NCI-H2171 (cell line): Measurements from ENCODE around the gene DRC7.
"Not testable (repeated sequence)": the region's sequence is repeated elsewhere in the genome, so short reads cannot be mapped to it uniquely, and the experiment has no call there.

Source experiments
- DNase-seq: peaks from one replicate; lab custom pipeline; 2025; lab: John Stamatoyannopoulos, UW

DRC7 gene

DNA sequence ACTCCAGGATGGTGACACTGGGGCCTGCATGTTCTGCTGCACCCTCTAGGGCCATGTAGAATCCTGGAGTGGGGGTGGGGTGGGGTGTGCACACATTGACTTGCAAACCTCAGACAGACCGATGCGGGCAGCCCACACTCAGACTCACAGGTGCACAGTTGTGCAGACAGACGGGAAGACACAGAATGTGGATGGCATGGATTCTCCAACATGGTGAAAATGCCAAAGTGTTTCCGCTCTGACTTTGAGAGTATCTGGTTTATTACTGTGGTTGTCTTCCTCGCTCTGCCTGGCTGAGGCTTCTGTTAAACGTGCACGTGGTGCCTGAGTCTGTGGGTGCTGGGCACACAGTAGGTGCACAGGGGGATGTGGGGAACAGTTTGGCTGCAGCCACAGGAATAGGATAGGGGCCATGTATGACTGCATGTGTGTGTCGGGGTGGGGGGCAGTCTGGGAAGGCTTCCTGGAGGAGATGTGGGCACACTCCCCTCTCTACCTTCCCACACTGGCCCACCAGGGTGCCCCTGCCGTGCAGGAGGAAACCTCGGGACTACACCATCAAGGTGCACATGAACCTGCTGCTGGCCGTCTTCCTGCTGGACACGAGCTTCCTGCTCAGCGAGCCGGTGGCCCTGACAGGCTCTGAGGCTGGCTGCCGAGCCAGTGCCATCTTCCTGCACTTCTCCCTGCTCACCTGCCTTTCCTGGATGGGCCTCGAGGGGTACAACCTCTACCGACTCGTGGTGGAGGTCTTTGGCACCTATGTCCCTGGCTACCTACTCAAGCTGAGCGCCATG is 35.5 kb upstream of the DRC7 start:
- no peak for DNase-seq

DNA sequence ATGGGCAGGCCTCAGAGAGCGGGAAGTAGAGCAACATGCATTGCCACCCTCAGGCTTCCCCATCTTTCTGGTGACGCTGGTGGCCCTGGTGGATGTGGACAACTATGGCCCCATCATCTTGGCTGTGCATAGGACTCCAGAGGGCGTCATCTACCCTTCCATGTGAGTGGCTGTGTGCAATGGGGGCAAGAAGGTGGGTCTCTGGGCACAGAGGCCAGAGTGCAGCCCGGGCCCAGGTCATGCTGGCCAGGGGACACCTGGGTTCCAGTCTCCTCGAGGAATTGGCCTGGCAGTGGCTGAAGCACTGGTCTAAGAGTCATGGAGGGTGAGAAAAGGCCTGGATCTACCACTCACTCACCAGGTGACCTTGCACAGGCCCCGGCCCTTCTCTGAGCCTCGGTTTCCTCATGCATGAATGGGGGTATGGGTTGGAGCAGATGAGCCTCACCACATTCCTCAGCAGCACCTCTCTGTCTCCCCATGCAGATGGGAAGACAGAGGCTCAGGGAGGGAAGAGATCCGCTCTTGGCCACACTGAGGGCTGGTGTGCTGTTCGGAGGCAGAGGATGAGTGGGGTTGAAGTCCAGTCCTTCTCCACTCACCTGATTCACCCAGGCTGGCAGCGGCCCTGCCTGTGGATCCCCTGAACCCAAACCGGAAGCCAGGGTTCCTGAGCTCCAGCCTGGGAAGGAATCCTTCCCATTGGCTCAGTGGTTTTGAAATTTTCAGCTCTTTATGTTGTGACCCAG is 33.7 kb upstream of the DRC7 start:
- DNase-seq: no peak

DNA sequence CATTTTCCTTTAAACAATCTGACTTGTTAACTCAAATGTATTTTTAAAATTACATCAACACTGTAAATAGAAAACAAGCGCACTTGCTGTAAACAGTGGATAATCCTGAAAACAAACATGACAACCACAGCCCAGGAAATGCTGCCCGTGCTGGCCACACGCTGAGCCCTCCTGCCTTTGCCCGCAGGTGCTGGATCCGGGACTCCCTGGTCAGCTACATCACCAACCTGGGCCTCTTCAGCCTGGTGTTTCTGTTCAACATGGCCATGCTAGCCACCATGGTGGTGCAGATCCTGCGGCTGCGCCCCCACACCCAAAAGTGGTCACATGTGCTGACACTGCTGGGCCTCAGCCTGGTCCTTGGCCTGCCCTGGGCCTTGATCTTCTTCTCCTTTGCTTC is 33.1 kb upstream of the DRC7 start:
- DNase-seq: no peak

DNA sequence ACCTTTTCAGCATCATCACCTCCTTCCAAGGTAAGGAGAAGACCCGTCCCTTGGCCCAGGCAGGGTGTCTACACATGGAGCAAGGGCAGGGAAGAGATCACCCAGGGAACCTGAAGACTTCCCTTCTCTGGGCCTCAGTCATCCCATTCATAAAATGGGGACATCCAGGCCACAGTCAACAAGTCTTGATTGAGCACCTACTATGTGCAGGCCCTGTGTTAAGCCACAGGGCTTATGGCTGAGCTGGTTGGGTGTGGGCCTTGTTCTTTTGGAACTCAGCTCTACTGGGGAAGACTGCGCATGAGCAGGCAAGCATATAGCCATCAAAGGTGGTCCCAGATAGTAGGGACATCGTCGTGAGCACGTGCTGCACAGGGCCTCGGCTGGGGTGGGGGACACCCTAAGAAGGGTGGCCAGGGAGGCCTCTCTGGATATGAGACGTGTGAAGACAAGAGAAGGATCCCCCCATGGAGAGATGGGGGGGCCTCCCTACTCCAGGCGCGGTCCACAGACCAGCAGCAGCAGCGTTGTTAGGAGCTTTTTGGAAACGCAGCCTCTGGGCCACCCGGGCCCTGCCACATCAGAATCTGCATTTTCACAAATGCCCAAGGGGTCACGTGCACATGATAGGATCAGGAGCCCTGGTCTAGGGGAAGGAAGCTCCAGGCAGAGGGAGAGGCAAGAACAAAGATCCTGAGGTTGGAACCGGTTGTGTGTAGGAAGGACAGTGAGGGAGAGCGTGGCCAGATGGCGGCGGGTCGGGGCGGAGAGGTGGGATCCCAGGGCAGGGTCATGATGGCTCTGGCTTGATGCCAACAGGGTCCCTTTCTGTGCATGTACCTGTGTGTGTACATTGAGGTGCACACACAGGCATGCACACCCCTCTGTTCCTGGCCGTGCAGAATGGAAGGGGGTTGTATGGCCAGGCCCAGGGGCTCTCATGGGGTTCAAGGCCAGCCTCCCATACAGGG is 32.4 kb upstream of the DRC7 start:
- no peak for DNase-seq

DNA sequence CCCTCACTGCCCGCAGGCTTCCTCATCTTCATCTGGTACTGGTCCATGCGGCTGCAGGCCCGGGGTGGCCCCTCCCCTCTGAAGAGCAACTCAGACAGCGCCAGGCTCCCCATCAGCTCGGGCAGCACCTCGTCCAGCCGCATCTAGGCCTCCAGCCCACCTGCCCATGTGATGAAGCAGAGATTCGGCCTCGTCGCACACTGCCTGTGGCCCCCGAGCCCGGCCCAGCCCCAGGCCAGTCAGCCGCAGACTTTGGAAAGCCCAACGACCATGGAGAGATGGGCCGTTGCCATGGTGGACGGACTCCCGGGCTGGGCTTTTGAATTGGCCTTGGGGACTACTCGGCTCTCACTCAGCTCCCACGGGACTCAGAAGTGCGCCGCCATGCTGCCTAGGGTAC is 31.2 kb upstream of the DRC7 start:
- no peak for DNase-seq

DNA sequence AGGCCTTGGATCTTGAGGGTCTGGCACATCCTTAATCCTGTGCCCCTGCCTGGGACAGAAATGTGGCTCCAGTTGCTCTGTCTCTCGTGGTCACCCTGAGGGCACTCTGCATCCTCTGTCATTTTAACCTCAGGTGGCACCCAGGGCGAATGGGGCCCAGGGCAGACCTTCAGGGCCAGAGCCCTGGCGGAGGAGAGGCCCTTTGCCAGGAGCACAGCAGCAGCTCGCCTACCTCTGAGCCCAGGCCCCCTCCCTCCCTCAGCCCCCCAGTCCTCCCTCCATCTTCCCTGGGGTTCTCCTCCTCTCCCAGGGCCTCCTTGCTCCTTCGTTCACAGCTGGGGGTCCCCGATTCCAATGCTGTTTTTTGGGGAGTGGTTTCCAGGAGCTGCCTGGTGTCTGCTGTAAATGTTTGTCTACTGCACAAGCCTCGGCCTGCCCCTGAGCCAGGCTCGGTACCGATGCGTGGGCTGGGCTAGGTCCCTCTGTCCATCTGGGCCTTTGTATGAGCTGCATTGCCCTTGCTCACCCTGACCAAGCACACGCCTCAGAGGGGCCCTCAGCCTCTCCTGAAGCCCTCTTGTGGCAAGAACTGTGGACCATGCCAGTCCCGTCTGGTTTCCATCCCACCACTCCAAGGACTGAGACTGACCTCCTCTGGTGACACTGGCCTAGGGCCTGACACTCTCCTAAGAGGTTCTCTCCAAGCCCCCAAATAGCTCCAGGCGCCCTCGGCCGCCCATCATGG is 30.5 kb upstream of the DRC7 start:
- no peak for DNase-seq

DNA sequence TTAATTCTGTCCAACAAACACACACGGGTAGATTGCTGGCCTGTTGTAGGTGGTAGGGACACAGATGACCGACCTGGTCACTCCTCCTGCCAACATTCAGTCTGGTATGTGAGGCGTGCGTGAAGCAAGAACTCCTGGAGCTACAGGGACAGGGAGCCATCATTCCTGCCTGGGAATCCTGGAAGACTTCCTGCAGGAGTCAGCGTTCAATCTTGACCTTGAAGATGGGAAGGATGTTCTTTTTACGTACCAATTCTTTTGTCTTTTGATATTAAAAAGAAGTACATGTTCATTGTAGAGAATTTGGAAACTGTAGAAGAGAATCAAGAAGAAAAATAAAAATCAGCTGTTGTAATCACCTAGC is 30.0 kb upstream of the DRC7 start:
- DNase-seq: no peak

DNA sequence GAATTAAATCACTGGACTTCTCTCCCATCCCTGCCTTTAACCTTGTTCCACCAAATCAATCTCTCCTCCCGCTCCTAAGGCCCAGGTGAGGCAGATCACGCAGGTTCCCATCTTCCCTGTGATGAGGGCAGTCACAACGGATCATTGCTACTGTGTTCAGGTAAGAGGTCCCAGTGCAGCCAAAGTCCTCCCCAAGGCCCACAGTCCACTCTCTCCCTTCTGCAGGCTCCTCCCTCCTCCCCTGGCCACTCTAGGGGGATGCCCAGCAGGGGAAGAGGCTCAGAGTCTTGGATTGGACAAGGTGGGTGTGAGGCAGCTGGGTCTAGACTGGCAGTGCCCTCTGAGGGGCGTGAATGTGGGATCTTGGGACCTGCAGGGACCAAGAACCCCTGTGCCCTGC is 29.1 kb upstream of the DRC7 start:
- no peak for DNase-seq

DNA sequence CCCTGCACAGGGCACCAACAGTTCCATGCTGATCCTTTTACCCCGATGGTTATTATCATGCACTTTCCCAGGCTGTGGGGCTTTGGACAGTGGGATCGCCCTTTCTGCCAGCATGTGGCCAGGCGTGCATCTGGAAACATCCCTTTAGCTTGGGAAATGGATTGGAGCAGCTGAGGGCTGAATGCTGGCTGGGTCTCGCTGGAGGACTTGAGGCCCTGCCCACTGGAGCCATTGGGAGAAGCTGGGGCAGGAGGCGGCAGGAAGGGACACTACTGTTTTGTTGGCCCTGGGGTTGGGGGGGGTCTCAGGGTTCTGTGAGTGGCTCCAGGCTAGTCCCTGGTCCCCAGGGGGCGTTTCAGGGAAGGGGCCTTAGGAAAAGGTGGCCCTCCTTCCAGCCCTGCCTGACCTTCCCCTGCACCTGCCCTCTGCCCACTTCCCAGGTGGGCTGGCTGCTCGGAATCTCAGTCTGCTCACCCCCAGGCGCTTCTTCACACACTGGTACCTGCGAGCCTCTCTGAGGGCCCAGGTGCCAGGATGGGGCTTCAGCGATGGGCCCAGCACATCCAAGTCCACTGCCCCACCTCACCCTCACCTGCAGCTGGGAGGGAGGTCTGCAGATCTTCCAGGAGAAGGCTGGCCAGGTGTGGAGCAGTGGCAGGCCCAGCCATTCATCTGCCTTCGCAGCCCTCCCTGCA is 28.1 kb upstream of the DRC7 start:
- DNase-seq: no peak

DNA sequence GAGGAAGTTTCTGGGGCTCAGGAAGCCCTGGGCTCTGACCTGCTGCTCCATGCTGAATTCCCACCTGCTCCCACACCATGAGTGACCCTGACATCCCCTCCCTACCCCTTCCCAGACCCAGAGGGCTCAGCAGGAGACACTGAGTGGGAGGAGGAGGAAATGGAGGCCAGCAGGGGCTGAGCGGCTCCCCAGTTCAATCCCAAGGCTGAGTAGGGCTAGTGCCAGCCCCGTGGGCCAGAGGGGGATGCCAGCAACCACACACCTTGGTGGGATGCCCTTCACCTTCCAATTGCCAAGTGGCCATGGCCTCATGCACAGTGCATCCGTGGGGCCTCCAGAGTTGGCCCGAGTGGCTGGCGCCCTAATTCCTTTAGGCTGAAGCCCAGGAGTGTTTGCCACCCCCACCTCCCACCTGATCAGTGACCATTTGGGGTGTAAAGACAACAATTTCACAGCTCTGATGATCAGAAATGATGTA is 27.5 kb upstream of the DRC7 start:
- DNase-seq: no peak

DNA sequence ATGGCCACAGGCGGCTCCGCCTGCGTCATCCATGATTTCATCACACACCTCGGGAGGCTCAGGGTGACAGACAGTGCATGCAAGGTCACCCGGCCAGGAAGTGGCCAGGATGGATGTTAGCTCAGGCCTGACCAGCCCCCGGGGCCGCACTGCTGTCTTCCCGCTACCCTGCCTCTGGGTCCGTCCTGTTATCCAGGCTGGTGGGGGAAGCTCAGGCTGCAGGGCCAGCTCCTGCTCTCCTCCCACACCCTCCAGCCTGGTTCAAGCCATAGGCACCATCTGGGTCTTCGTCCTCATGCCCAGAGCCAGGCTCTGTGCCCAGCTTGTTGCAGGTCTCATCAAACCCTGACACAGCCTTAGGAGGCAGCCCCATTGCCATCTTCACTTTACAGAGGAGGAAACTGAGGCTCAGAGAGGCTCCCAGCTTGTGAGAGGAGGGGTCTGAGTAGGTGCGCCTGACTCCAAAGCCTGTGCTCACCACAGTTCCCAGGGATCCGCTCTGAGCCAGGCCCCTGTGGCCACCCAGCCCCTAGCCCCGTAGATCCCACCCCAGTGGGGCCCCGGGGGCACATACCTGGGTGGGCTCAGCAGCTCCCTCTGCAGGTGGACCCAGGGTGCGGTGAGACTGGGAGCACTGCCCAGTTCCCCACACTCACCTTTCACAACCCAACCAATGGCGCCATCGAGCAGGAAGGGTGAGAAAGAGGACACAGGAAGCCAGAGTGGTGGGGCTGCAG is 26.9 kb upstream of the DRC7 start:
- DNase-seq: no peak

DNA sequence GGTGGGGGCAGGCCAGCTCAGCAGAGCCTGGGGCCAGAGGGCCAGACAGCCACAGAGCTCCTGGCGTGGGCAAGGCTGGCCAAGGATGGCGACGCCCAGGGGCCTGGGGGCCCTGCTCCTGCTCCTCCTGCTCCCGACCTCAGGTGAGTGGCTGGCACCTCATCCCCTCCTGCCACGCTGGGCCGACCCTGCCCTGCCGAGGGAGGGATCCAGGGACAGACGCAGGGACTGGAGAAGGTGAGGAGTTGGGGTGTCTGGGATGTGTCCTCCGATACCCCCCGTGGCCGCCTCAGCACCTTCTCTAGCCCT is 26.4 kb upstream of the DRC7 start, which contains the start of gene ADGRG3:
ADGRG3 (plus strand) TSS at position 44 of the 309 bp plus-strand sequence; CDS start at position 86, 42 bp downstream.
- no peak for DNase-seq

DNA sequence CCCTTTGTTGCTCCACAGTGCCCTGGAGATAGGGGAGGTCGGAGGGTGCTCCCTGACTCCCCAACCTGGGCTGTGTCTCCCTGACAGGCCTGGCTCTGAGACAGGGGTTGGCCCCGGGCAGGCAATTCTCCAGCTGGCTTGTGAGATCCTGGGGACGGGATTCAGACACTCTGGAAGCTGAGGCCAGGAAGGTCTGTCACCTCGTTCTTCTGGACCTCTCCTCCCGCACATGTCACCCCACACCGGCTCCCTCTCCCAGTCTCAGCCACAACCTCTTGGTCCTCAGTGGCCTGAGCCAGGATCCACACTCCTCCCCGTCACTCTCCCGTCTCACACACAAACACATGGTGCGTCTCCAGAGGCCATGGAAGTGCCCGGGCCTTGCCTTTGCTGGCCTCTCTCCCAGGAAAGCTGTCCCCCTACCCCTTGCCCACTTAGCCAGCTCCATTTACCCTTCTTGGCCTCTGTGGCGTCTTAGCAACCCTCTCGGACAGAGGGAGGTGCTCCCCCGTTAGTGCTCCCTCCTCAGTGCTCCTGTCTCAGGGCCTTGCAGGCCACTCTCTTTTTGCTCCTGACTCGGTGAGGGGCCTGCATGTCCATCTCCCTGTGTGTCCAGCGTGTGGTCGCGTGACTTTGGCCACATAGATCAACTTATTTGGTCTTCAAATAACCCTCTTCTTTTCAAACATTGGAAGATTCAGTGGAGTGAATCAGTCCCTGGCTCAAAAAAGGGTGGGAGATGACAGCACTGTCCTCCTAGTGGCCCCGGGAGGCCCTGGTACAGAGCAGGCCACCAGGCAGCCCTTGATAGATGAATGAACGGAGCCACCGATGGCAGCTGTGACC is 25.8 kb upstream of the DRC7 start:
- DNase-seq: no peak

DNA sequence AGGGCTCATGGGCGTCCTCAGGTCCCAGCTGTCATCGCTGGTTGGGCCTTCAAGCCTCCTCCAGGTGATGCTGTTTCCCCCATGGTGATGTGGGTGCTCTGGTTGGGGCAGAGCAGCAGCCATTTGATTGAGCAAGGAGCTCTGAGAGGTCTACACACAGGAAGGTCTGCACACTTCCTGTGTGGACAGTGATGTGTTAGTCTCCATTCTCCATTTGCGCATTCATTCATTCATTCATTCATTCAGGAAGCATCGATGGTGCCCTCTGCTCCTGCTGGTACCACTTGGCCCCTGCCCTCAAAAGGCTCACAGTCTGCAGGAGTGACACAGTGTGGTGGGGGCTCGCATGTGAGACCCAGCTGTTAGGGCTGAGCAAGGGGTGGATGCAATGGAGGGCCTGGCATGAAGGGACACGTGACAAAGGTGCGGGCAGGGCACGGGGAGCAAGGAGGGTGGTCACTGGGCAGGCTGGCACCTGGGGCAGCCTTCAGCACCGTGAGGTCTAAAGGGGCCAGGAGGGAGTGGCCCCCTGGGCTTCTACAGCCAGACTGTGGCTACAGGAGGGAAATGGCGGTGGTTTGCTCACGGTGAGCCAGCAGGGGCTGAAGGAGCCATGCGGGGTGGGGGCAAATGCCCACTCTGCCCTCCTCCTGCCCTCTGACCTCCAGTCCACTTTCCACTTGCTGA is 25.0 kb upstream of the DRC7 start:
- no peak for DNase-seq

DNA sequence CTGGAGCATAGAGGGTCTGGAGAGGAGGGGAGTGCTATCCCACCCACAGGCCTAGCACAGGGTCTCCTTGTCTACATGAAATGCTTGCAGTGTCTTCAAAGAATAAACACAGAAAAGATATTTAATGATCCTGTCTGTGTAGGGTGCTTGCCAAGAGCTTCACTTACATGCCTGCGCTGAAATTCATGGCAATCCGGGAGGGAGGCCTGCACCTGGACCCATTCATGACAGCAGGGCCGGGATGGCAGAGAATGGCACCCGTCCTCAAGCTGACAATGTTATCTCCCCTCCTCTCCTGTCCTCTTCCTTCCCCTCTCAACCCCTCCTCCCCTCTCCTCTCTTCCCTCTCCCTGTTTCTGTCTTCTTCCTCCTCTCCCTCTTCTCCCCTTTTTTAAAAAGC is 24.4 kb upstream of the DRC7 start:
- no peak for DNase-seq

DNA sequence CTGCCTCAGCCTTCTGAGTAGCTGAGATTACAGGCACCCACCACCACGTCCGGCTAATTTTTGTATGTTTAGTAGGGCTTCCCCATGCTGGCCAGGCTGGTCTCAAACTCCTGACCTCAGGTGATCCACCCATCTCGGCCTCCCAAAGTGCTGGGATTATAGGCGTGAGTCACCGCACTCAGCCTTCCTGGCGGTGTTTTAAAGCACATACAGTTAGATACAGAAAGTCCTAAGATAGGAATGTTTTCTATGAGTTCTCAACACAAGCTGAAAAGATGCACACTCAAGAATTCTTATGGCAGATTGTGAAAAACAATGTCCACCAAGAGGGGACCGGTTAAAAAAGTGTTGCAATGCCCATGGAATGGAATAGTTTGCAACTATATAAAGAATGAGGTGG is 23.2 kb upstream of the DRC7 start:
- DNase-seq: not testable (repeated sequence)

DNA sequence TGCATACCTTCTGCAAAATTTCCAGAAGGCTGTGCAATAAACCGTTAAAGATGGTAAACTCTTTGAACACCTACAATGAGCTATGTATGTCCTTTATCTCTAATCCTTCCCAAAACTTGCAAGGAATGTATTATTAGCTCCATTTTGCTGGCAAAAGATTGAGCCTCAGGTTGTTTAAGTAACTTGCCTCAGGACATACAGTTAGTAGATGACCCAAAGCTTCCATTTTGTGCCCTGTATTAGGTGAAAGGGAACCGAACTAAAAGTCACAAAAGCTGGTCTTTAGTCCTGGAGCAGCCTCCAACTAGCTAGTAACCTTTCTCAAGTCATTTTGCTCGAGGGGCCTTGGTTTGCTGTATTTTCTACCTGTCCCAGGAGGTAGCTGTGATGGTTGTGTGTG is 22.2 kb upstream of the DRC7 start:
- no peak for DNase-seq

DNA sequence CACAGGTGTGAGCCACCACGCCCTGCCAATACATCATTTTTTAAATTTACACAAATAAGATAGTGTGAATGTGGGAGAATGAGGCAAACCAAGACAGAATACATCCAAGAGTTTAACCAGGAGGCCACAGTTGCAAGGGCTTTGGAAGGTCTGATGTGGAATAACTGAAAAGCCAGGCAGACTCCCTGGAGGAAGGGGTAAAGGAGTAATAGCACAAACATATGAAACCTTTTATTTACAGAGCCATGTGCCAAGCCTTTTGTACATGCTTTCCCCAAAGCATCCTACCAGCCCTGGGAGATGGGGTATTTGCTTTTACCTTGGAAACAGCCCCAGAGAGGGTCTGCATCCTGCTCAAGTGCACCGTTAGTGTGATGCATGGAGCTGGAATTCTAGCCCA is 21.8 kb upstream of the DRC7 start:
- no peak for DNase-seq
